Transverse colon (tissue), 3 donors: ENCODE results near the gene APOA1.

Experiments
- POLR2A ChIP-seq: fragments of 450-650 bp; IDR thresholded peaks from one replicate; pipeline ENCODE4 v1.6.1; 2016; ENCODE audit warnings: antibody characterized with exemption, mild to moderate bottlenecking, moderate library complexity
- TF ChIP-seq, protein P1 (sequence below), 5 experiments: fragments of 200-600 bp in 3 of 5; fragments of 450-650 bp in 2 of 5; sonication (generic) in 3 of 5; IDR thresholded peaks; 1 replicate in 2 of 5; 2 replicates in 3 of 5; pipeline ENCODE4 v1.5.1; 2016 to 2017; ENCODE audit warnings: antibody characterized with exemption in 5 of 5, inconsistent platforms in 3 of 5, mild to moderate bottlenecking in 2 of 5, moderate library complexity in 1 of 5

DNA sequence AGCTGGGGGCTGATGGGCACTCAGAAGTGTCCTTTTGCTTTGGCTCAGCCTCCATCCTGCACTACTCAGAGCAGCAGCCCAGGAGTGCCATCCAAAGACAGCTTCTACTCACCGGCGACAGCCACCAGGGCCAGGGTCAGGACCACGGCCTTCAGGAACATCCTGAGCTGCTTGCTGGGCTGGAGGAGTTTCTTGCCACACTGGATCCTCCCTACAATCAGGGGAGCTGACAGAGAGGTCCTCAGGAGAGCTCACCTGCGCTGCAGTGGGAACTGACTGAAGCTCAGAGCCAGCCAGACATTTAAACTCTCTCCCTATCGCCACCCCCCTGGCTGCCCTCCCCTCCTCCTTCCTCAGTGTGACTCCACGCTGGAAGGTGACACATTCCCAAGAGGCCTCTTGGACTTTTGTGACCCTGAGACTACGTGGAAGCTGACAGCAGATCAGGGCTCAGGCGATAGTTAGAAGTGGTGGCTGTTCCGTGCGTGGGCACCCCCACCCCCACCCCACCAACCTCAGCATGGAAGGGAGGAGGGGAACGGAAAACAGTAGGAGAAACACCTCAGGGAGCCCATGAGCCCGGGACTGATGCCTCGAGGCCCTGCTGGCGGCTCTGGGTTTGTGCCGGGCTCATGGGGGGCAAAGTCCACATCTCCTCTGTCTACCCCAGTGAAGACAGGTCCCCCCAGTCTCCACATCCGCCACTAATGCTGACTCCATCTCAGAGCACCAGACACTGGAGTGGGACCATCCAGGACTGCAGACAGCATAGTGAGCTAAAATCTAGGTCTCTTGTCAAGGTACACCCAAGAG is 14.2 kb downstream of the APOA1 start, which contains the start of gene APOA4:
- TF ChIP-seq, protein P1, sequence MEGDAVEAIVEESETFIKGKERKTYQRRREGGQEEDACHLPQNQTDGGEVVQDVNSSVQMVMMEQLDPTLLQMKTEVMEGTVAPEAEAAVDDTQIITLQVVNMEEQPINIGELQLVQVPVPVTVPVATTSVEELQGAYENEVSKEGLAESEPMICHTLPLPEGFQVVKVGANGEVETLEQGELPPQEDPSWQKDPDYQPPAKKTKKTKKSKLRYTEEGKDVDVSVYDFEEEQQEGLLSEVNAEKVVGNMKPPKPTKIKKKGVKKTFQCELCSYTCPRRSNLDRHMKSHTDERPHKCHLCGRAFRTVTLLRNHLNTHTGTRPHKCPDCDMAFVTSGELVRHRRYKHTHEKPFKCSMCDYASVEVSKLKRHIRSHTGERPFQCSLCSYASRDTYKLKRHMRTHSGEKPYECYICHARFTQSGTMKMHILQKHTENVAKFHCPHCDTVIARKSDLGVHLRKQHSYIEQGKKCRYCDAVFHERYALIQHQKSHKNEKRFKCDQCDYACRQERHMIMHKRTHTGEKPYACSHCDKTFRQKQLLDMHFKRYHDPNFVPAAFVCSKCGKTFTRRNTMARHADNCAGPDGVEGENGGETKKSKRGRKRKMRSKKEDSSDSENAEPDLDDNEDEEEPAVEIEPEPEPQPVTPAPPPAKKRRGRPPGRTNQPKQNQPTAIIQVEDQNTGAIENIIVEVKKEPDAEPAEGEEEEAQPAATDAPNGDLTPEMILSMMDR (IDR thresholded peaks at IDR 0.05) = no peak
- no peak for TF ChIP-seq POLR2A
